ENCODE measurements around the gene PTGS1. TPM values are rescaled to one million over a fixed set of nuclear protein-coding genes. Genes with fewer than 3 reads are reported as not detected.

PTGS1 gene
- total RNA-seq, 2 donors from 2014 or later, result 6.2 to 26.7 TPM

DNA sequence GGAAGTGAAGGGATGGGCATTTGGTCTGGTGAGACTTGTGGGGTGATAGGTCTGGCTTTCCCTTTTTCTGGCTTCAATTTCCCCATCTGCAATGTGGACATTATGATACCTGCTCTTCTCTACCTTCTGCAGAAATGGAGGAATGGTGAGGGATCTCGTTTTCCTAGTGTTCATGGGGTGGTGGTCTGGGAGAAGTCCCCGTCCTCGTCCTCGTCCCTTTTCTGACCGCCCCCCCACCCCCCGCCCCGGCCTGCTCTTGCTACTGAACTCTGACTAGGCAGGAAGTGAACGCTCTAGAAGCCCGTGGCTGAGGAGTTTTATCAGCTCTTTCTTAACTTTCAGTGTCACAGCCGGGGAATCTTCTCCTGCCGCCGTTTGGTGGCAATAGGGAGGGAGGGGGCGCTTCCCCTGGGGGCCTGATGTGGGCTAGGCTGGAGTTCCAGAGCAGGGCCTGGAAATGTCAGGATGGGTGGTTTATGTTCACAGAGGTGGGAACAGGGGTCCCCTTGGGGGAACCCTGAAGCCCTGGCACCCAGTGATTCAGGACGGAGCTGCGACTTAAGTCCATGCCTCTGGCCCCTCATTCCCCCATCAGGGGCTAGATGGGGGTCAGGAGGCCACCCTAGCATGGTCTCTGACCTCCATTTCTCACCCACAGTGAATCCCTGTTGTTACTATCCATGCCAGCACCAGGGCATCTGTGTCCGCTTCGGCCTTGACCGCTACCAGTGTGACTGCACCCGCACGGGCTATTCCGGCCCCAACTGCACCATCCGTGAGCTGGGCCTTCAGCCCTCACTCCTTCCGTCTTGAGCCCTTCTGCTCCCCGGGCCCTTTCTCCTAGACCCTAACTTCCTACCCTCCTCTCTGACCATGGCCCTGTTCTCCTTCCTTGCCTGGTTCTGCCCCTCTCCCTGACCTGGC, 6.7 kb downstream of the PTGS1 start:
- no peak for DNase-seq
- Histone ChIP-seq H3K27me3 (no peaks in the 10 kb centered on the region), H3K9me3 (no peaks in the 10 kb centered on the region), H3K4me1 (peaks cover 10% of the 10 kb centered on the region), H3K27ac (no peak overlapping the region), H3K4me3 (no peak overlapping the region), H3K9ac (ENCODE audit: low read depth in 2 of 2, low read length in 2 of 2) (no peak overlapping the region), H3K36me3 (no peaks in the 10 kb centered on the region)
- TF ChIP-seq, protein P1, sequence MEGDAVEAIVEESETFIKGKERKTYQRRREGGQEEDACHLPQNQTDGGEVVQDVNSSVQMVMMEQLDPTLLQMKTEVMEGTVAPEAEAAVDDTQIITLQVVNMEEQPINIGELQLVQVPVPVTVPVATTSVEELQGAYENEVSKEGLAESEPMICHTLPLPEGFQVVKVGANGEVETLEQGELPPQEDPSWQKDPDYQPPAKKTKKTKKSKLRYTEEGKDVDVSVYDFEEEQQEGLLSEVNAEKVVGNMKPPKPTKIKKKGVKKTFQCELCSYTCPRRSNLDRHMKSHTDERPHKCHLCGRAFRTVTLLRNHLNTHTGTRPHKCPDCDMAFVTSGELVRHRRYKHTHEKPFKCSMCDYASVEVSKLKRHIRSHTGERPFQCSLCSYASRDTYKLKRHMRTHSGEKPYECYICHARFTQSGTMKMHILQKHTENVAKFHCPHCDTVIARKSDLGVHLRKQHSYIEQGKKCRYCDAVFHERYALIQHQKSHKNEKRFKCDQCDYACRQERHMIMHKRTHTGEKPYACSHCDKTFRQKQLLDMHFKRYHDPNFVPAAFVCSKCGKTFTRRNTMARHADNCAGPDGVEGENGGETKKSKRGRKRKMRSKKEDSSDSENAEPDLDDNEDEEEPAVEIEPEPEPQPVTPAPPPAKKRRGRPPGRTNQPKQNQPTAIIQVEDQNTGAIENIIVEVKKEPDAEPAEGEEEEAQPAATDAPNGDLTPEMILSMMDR (IDR thresholded peaks at IDR 0.05), result no peak
- intact Hi-C loops (cut with DNase I), result no loop called here

DNA sequence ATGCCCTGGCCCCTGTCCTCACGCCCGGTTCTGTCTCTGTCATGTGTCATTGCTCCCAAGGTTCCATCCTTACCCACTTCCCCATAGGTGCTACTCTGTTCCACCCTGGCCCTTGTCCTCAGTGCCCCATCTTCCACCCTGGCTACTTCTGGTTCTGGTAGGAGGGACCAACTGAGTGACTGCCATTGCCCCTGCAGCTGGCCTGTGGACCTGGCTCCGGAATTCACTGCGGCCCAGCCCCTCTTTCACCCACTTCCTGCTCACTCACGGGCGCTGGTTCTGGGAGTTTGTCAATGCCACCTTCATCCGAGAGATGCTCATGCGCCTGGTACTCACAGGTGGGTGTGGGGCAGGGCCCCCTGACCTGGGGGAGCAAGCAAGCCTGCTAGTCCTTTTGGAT, 7.4 kb downstream of the PTGS1 start:
- Histone ChIP-seq H3K9ac (ENCODE audit: low read depth in 2 of 2, low read length in 2 of 2) (no peak overlapping the region), H3K27me3 (no peaks in the 10 kb centered on the region), H3K4me1 (peaks cover 10% of the 10 kb centered on the region), H3K9me3 (no peaks in the 10 kb centered on the region), H3K4me3 (no peak overlapping the region), H3K27ac (no peak overlapping the region), H3K36me3 (no peaks in the 10 kb centered on the region)
- TF ChIP-seq, protein P1 (IDR thresholded peaks at IDR 0.05), result no peak
- no peak for DNase-seq
- intact Hi-C loops (cut with DNase I), result no loop called here

DNA sequence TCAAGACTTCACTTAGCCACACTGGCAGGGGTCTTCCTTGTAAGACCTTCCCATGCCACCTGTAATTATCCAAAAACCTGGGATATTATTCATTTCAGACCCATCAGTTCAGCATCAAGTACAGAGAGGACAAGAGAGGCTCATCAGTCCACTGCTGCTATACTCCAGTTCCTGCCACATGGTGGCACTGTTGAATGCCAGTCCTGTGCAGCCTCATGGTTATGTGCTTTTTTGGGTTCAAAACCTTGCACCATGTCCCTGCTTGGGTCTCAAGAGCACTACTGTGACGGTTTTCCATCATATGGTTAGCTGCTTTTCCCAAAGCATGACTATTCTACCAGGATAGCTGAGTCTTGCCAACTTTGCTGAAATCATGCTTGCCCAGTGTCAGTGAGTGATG, 8.5 kb downstream of the PTGS1 start:
- Histone ChIP-seq H3K36me3 (no peaks in the 10 kb centered on the region), H3K27ac (no peak overlapping the region), H3K4me1 (peaks cover 10% of the 10 kb centered on the region), H3K9me3 (no peaks in the 10 kb centered on the region), H3K4me3 (no peak overlapping the region), H3K27me3 (no peaks in the 10 kb centered on the region), H3K9ac (ENCODE audit: low read depth in 2 of 2, low read length in 2 of 2) (no peak overlapping the region)
- TF ChIP-seq, protein P1 (IDR thresholded peaks at IDR 0.05), result no peak
- no peak for DNase-seq
- intact Hi-C loops (cut with DNase I), result no loop called here

DNA sequence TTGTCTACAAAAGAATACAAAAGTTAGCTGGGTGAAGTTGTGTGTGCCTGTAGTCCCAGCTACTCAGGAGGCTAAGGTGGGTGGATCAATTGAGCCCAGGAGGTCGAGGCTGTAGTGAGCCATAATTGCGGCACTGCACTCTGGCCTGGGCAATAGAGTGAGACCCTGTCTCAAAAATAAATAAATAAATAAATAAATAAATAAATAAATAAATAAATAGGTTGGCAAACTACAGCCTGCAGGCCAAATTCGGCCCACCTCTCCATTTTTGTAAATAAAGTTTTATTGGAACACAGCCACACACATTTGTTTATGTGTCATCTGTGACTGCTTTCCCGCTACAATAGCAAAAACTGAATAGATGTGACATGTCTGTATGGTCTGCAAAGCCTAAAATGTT, 9.5 kb downstream of the PTGS1 start:
- H3K9me3 ChIP-seq, result no peaks in the 10 kb centered on the region
- peaks cover 7% of the 10 kb centered on the region for H3K4me1 ChIP-seq
- H3K4me3 ChIP-seq, result no peak overlapping the region
- no peaks in the 10 kb centered on the region for H3K36me3 ChIP-seq
- no peak for DNase-seq
- intact Hi-C loops (cut with DNase I), result no loop called here
- H3K27me3 ChIP-seq, result no peaks in the 10 kb centered on the region
- H3K9ac ChIP-seq (ENCODE audit: low read depth in 2 of 2, low read length in 2 of 2), result no peak overlapping the region
- no peak overlapping the region for H3K27ac ChIP-seq
- TF ChIP-seq, protein P1 (IDR thresholded peaks at IDR 0.05), result no peak

DNA sequence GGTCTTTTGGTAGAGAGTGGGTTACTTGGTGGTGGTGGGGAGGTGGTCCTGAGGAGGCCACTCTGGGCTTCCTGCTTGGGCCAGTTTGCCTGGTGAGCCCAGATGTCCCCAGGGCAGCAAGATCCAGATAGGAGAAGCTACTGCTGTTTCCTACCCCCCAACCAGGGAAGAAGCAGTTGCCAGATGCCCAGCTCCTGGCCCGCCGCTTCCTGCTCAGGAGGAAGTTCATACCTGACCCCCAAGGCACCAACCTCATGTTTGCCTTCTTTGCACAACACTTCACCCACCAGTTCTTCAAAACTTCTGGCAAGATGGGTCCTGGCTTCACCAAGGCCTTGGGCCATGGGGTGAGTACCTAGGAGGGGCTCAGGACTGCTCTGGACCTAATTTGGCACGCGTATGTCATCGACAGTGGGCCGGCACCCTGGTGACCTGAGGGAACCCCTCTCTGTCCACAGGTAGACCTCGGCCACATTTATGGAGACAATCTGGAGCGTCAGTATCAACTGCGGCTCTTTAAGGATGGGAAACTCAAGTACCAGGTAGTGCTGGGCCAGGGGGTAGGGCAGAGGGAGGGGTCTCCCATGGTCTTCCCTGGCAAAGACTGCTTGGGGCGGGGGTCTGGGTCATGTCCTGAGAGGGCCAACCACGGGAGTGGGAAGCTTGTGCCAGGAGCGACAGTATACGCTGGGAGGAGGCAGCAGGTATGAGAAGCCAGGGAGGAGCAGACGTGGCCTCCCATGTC, 10.6 kb downstream of the PTGS1 start:
- Histone ChIP-seq H3K4me1 (no peaks in the 10 kb centered on the region), H3K9me3 (no peaks in the 10 kb centered on the region), H3K27me3 (no peaks in the 10 kb centered on the region), H3K36me3 (no peaks in the 10 kb centered on the region), H3K9ac (ENCODE audit: low read depth in 2 of 2, low read length in 2 of 2) (no peak overlapping the region), H3K4me3 (no peak overlapping the region), H3K27ac (no peak overlapping the region)
- TF ChIP-seq, protein P1 (IDR thresholded peaks at IDR 0.05), result no peak
- intact Hi-C loops (cut with DNase I), result no loop called here
- DNase-seq, result no peak

All from colonic mucosa (tissue), 4 donors.